PC-9 (cell line): ENCODE data around the gene RPGRIP1L.

Experiments
- EZH2 ChIP-seq: fragments of 200-600 bp; sonication (generic); IDR thresholded peaks from 2 replicates; pipeline ENCODE4 v1.8.0; 2017; ENCODE audit warnings: antibody characterized with exemption, low read depth
- TF ChIP-seq, protein P1 (sequence below): fragments of 200-600 bp; sonication (generic); conservative IDR thresholded peaks from 2 replicates; pipeline ENCODE4 v1.6.1; 2017; ENCODE audit warnings: mixed run types, antibody characterized with exemption, mild to moderate bottlenecking, moderate library complexity

GRCh38 chr16:53565296-53565863 is 138.3 kb downstream of the RPGRIP1L start:
- TF ChIP-seq, protein P1, sequence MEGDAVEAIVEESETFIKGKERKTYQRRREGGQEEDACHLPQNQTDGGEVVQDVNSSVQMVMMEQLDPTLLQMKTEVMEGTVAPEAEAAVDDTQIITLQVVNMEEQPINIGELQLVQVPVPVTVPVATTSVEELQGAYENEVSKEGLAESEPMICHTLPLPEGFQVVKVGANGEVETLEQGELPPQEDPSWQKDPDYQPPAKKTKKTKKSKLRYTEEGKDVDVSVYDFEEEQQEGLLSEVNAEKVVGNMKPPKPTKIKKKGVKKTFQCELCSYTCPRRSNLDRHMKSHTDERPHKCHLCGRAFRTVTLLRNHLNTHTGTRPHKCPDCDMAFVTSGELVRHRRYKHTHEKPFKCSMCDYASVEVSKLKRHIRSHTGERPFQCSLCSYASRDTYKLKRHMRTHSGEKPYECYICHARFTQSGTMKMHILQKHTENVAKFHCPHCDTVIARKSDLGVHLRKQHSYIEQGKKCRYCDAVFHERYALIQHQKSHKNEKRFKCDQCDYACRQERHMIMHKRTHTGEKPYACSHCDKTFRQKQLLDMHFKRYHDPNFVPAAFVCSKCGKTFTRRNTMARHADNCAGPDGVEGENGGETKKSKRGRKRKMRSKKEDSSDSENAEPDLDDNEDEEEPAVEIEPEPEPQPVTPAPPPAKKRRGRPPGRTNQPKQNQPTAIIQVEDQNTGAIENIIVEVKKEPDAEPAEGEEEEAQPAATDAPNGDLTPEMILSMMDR = no peak
- no peak for TF ChIP-seq EZH2
